Measurements from ENCODE around the gene RGS1.

Gene RGS1

DNA sequence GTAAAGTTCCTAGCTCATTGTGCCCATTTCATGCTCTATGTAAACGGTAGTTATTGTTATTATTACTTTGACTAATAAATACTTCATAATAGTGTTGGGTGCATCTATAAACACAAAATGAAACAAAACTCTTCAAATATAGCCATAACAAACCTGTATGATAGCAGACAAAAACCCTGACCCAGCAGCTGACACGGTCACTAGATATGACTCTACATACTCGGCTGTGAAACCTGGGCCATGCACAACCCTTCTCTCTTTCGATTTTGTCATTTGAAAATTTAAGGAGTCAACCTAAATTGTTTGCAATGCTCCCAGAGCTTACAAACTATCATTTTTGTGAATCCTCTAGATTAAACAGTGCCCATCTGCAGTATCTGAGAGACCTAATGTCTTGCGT is 52.3 kb downstream of the RGS1 start:
- no peak for DNase-seq

DNA sequence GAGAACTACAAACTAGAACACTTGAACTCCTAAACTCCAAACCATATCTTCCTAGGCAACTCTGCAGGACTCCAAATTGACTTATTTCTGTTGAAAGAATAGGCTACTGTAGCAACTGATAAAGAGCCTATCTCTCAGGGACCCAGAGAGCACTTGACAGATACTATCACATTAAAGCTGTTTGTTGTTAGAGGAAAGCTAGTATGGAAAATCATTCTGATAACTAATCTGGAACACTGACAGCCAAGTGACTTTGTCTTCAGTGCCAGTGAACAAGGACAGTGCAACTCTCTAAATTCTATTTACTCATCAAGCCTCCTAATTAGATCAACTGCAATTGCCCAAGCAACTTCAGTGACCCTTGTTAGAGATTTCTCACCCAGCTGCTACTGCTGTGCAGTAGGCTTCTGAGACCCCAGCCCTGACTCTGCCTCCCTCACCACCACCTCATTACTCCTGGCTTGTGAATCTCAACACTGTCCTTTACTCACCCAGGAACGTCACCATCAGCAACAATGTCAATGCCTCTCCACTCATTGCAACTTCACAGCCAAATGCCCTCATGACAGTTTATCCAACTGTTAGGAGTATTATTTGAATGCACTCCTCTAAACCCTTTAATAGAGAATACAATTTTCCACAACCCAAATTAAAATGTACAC is 53.0 kb downstream of the RGS1 start:
- no peak for DNase-seq

DNA sequence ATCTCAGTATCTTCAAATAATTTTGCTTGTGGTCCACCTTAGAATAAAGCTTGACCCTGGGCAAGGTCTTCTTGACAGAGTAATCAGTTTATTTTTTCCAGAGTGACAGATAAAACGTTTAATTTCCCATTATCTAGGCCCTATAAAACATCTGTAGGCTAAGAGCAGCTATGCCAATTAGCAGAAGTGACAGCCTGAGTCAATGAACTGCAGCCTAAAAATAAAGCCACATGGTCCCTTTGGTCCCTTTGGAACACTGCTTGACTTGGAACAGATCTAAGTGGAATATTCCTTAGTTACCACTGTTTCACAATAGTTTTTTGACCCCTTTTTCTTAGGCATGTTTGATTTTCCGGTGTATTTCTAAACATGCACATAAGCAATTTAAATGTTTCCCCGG is 54.0 kb downstream of the RGS1 start:
- DNase-seq: no peak
